Sigmoid colon (tissue), 7 donors: ENCODE results near the gene PDE11A. TPM values are rescaled to one million over a fixed set of nuclear protein-coding genes. Genes with fewer than 3 reads are reported as not detected.
A peak's percentile ranks its signal among the peaks of the same experiment; 100 is the strongest.

Experiments used
- DNase-seq: peaks from one replicate; pipeline ENCODE4 v3.0.0-alpha.2; 2019
- H3K27ac ChIP-seq, 4 donors: fragments of 200-600 bp; sonication (generic); one replicate each; pipeline ENCODE4 v1.5.1; 2016 to 2019; ENCODE audit warnings: mild to moderate bottlenecking in 1 of 4
- H3K27me3 ChIP-seq, 3 donors: fragments of 200-600 bp; sonication (generic); one replicate each; pipeline ENCODE4 v1.5.1; 2019; ENCODE audit warnings: mild to moderate bottlenecking in 1 of 3
- H3K36me3 ChIP-seq, 4 donors: fragments of 200-600 bp; sonication (generic); one replicate each; pipeline ENCODE4 v1.5.1; 2016 to 2019
- H3K4me1 ChIP-seq, 4 donors: fragments of 200-600 bp; sonication (generic); one replicate each; pipeline ENCODE4 v1.5.1; 2017 to 2019
- H3K4me3 ChIP-seq, 4 donors: fragments of 200-600 bp; sonication (generic); one replicate each; pipeline ENCODE4 v1.5.1; 2017 to 2019; ENCODE audit warnings: mild to moderate bottlenecking in 2 of 4, moderate library complexity in 1 of 4
- H3K9me3 ChIP-seq, 4 donors: fragments of 200-600 bp in 3 of 4; sonication (generic) in 3 of 4; one replicate each; pipeline versions ENCODE4 v1.5.1 to v1.6.1; 2013 to 2019
- EP300 ChIP-seq, 4 donors: sonication (generic); formaldehyde crosslinking; IDR thresholded peaks; one replicate each; pipeline ENCODE4 v1.6.1; 2017; ENCODE audit warnings: antibody characterized with exemption in 4 of 4
- POLR2A ChIP-seq, 2 donors: fragments of 450-650 bp; IDR thresholded peaks; one replicate each; pipeline ENCODE4 v1.6.1; 2016; ENCODE audit warnings: antibody characterized with exemption in 2 of 2, mild to moderate bottlenecking in 2 of 2, moderate library complexity in 2 of 2
- POLR2AphosphoS5 ChIP-seq, 4 donors: sonication (generic); formaldehyde crosslinking; IDR thresholded peaks; one replicate each; pipeline ENCODE4 v1.6.1; 2017; ENCODE audit warnings: antibody characterized with exemption in 4 of 4
- WGBS, 2 donors: extraction: QIAGEN DNeasy Blood & Tissue Kit; methylation state at CpG; one replicate each; pipeline ENCODE4 v1.1.7; 2013; 5-methylcytosine and 5-hydroxymethylcytosine counted together
- intact Hi-C: fragments of 100-400 bp; cut with DNase I; formaldehyde crosslinking; loops from one replicate; pipeline ENCODE4 v1.15.1; 2023
- polyA plus RNA-seq, 3 donors: library from polyadenylated mRNA; stranded (reverse); fragments of 200-250 nt; gene quantifications; one replicate each; pipeline ENCODE4 v1.2.3, GENCODE V29; 2013
- total RNA-seq, 4 donors: library from RNA; depleted of rRNA; stranded (reverse); fragments of >200 nt; gene quantifications; one replicate each; pipeline ENCODE4 v1.1.0, GENCODE V29; 2016
- TF ChIP-seq, protein P1 (sequence below), 4 experiments: fragments of 450-650 bp in 3 of 4; fragments of 200-600 bp in 1 of 4; IDR thresholded peaks; one replicate each; pipeline ENCODE4 v1.5.1; 2016 to 2019; ENCODE audit warnings: antibody characterized with exemption in 4 of 4, mild to moderate bottlenecking in 3 of 4, moderate library complexity in 2 of 4
- donor health status: healthy with polysubstance abuse.
- donor health status: Bipolar disorder and iron deficiency.
- donor health status: healthy.

Gene PDE11A
- total and polyA plus RNA-seq, 7 donors = 0.57 to 16.8 (median 4.3) TPM; not detected in 2

- no peaks in the 10 kb centered on the region for H3K36me3 ChIP-seq
- H3K4me3 ChIP-seq = no peak overlapping the region
- 94 to 95% methylated on average over 2 of the region's 2 CpGs for WGBS, 2 donors
- H3K27me3 ChIP-seq = no peaks in the 10 kb centered on the region
- intact Hi-C loops = no loop called here
- no peak for DNase-seq
- no peaks in the 10 kb centered on the region for H3K9me3 ChIP-seq
- no peak overlapping the region for H3K27ac ChIP-seq
- H3K4me1 ChIP-seq = peaks cover 0 to 7% (median 3%) of the 10 kb centered on the region in 4 donors
- no peak for TF ChIP-seq EP300 (IDR thresholded peaks at IDR 0.05)
- TF ChIP-seq, protein P1, sequence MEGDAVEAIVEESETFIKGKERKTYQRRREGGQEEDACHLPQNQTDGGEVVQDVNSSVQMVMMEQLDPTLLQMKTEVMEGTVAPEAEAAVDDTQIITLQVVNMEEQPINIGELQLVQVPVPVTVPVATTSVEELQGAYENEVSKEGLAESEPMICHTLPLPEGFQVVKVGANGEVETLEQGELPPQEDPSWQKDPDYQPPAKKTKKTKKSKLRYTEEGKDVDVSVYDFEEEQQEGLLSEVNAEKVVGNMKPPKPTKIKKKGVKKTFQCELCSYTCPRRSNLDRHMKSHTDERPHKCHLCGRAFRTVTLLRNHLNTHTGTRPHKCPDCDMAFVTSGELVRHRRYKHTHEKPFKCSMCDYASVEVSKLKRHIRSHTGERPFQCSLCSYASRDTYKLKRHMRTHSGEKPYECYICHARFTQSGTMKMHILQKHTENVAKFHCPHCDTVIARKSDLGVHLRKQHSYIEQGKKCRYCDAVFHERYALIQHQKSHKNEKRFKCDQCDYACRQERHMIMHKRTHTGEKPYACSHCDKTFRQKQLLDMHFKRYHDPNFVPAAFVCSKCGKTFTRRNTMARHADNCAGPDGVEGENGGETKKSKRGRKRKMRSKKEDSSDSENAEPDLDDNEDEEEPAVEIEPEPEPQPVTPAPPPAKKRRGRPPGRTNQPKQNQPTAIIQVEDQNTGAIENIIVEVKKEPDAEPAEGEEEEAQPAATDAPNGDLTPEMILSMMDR (IDR thresholded peaks at IDR 0.05) = no peak
- TF ChIP-seq POLR2AphosphoS5 (IDR thresholded peaks at IDR 0.05) = no peak
- TF ChIP-seq POLR2A (IDR thresholded peaks at IDR 0.05) = no peak
Measured at GRCh38 chr2:177765698-177766097, 306.9 kb downstream of the PDE11A start.

GRCh38 chr2:177763531-177764265, 308.9 kb downstream of the PDE11A start:
- Histone ChIP-seq H3K4me1 (peaks cover 0 to 12% (median 5%) of the 10 kb centered on the region in 4 donors), H3K9me3 (no peaks in the 10 kb centered on the region), H3K36me3 (no peaks in the 10 kb centered on the region), H3K27ac (no peak overlapping the region), H3K27me3 (no peaks in the 10 kb centered on the region), H3K4me3 (no peak overlapping the region)
- 32 to 33% methylated on average over 14 of the region's 14 CpGs for WGBS, 2 donors
- no peak for TF ChIP-seq EP300 (IDR thresholded peaks at IDR 0.05)
- TF ChIP-seq, protein P1 (IDR thresholded peaks at IDR 0.05) = peak in 3 of 4 experiments; percentile 43 to 69 (median 61)
- DNase-seq = peak; percentile 77
- intact Hi-C loops = no loop called here

DNA sequence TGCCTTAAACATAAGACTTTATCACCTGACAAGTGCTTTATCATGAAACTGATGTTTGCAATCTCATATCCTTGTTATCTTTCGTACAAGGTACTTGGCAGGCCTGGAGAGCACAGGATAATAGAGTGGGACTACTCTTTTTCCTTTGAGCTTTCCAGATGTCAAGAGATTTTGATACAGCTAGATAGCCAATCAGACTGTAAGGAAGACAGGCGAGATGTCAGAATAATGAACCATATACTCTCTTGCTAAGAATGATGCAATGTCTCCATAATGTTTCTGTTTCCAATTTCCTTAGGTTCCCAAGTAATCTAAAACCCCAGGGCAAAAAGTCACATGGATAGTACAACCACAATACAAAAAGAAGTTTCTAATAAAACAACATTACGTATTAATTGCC, 313.1 kb downstream of the PDE11A start:
- no peak for TF ChIP-seq EP300 (IDR thresholded peaks at IDR 0.05)
- Histone ChIP-seq H3K4me1 (peaks cover 0 to 22% (median 14%) of the 10 kb centered on the region in 4 donors), H3K27ac (no peak overlapping the region), H3K4me3 (no peak overlapping the region), H3K9me3 (no peaks in the 10 kb centered on the region), H3K36me3 (no peaks in the 10 kb centered on the region), H3K27me3 (no peaks in the 10 kb centered on the region)
- intact Hi-C loops = loop anchor here (10.0 kb wide), 1 partner anchor 265 kb away; no protein-coding TSS in a partner anchor
- DNase-seq = no peak
- 87 to 89% methylated on average over 3 of the region's 3 CpGs for WGBS, 2 donors

DNA sequence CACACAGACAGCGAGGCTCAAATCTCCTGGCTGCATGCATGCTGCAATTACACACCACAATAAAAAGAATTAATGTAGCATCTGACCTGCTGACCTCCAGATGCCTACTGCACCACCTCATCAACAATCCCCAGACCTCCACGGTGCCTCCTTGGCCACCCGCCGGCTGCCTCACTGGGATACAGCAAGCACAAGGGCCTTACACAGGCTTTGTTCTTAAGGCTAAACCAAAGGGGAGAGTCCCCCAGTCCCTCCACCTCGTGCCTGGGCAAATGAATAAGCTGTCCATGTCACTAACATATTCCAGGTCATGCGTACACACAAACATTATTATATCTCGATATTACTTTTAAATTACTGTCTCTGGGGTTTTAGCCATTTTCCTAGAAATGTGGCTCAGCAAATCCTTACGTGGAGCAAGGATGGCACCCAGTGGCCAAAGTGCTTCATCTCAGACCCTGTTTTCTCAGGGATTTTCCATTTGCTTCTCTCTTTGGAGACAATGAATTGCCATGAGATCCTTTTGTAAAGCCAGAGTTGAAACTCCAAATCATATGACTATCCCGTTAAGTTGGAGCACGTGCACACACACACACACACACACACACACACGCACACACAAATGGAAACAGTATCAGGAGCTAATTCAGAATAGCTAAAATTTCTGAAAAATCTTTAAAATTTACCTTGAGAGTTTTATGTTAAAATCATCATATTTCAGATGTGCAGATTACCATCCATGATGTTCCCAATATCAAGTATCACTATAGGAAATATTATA, 313.8 kb downstream of the PDE11A start:
- H3K4me3 ChIP-seq = no peak overlapping the region
- intact Hi-C loops = loop anchor here (10.0 kb wide), 1 partner anchor 264 kb away; no protein-coding TSS in a partner anchor
- 69% methylated on average over 11 of the region's 11 CpGs for WGBS, 2 donors
- peak overlapping the region in 1 of 4 donors; percentile 23 for H3K27ac ChIP-seq
- H3K27me3 ChIP-seq = no peaks in the 10 kb centered on the region
- no peaks in the 10 kb centered on the region for H3K9me3 ChIP-seq
- peaks cover 0 to 26% (median 20%) of the 10 kb centered on the region in 4 donors for H3K4me1 ChIP-seq
- no peak for DNase-seq
- TF ChIP-seq POLR2A (IDR thresholded peaks at IDR 0.05) (no peak), POLR2AphosphoS5 (IDR thresholded peaks at IDR 0.05) (no peak)
- TF ChIP-seq, protein P1 (IDR thresholded peaks at IDR 0.05) = peak; percentile 13 to 46 (median 33)
- no peaks in the 10 kb centered on the region for H3K36me3 ChIP-seq

- TF ChIP-seq EP300 (IDR thresholded peaks at IDR 0.05) (no peak), POLR2A (IDR thresholded peaks at IDR 0.05) (no peak), POLR2AphosphoS5 (IDR thresholded peaks at IDR 0.05) (no peak)
- TF ChIP-seq, protein P1 (IDR thresholded peaks at IDR 0.05) = no peak
- H3K27me3 ChIP-seq = no peaks in the 10 kb centered on the region
- no peaks in the 10 kb centered on the region for H3K36me3 ChIP-seq
- peaks cover 0 to 31% (median 26%) of the 10 kb centered on the region in 4 donors for H3K4me1 ChIP-seq
- no peaks in the 10 kb centered on the region for H3K9me3 ChIP-seq
- intact Hi-C loops = loop anchor here (10.0 kb wide), 1 partner anchor 262 kb away; no protein-coding TSS in a partner anchor
- DNase-seq = no peak
- no peak overlapping the region for H3K4me3 ChIP-seq
- H3K27ac ChIP-seq = peak overlapping the region in 1 of 4 donors; percentile 4
- WGBS, 2 donors = 69 to 82% methylated on average over 4 of the region's 4 CpGs
Measured at GRCh38 chr2:177756336-177756735, 316.2 kb downstream of the PDE11A start.
